ENCODE data around the gene SLC9A8.
"Not testable (repeated sequence)": the region's sequence is repeated elsewhere in the genome, so short reads cannot be mapped to it uniquely, and the experiment has no call there.

DNA sequence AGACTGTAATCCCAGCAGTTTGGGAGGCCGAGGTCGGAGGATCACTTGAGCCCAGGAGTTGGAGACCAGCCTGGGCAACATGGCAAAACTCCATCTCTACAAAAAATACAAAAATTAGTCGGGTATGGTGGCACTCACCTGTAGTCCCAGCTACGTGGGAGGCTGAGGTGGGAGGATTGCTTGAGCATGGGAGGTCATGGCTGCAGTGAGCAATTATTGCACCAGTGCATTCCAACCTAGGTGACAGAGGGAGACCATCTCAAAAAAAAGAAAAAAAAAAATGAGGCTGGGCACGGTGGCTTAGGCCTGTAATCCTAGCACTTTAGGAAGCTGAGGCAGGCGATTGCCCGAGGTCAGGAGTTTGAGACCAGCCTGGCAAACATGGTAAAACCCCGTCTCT, 38.4 kb upstream of the SLC9A8 start:
- TF ChIP-seq POLR2A (IDR thresholded peaks at IDR 0.05; ENCODE audit: low read length); GATA1 (IDR thresholded peaks at IDR 0.05; ENCODE audit: low read depth, low read length): not testable (repeated sequence)

Measured in erythroblast (primary cell).